Stimulated activated naive CD4-positive, alpha-beta T cell treated with Interleukin-2 at 50 U/mL for 16 hours (primary cell): ENCODE data around the gene USE1.
"Not testable (repeated sequence)": the region's sequence is repeated elsewhere in the genome, so short reads cannot be mapped to it uniquely, and the experiment has no call there.

Experiments
- DNase-seq: peaks from one replicate; lab custom pipeline; 2025; lab: John Stamatoyannopoulos, UW

The USE1 gene, protein sequence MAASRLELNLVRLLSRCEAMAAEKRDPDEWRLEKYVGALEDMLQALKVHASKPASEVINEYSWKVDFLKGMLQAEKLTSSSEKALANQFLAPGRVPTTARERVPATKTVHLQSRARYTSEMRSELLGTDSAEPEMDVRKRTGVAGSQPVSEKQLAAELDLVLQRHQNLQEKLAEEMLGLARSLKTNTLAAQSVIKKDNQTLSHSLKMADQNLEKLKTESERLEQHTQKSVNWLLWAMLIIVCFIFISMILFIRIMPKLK

DNA sequence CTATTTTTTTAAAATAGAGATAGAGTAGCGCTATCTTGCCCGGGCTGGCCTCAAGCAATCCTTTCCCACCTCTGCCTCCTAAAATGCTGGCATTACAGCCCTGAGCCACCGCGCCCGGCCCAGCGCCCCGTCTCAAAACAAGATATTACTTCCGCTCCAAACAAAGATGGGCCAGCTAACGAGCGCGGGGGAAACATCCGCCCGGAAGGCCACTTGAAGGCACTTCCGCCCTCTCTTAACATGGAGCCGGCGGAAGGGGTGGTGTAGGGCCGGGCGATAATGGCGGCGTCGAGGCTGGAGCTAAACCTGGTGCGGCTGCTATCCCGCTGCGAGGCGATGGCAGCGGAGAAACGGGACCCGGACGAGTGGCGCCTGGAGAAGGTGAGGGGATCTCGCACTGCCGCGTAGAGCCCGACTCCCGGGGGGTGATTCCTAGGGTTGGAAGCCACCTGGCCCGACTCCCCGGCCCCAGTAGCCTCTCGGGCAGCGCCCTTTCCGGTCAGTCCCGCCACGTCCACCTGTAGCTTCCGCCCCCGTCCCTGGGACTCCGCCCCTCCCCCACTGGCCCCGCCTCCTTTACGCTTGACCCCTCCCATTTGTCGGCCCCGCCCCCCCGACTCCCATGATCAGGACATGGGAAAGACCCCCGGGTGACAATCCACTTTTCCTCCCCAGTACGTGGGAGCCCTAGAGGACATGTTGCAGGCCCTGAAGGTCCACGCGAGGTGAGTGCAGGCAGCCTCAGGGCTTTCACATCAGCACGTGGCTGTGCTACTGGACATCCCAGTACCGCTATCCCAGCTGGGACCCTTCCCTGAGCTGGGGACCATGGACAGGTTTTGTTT is at the start of gene USE1:
TSS of gene USE1 (plus strand) at position 231 of the 845 bp plus-strand sequence. CDS start at position 280, 49 bp downstream.
- peak; percentile 84 for DNase-seq

DNA sequence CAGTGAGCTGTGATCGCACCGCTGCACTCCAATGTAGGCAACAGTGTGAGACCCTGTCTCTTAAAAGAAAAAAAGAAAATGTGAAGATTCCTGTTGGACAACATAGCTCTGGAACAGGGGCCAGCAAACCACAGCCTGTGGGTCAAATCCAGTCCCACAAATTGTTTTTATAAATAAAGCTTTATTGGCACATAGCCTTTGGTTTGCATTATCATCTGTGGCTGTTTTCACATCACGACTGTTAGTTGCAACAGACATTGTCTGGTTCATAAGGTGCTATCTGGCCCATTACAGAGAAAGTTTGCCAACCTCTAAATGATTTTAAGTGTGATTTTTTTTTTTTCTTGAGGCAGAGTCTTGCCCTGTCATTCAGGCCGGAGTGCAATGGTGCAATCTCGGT is 49.4 kb upstream of the USE1 start:
- DNase-seq: no peak

DNA sequence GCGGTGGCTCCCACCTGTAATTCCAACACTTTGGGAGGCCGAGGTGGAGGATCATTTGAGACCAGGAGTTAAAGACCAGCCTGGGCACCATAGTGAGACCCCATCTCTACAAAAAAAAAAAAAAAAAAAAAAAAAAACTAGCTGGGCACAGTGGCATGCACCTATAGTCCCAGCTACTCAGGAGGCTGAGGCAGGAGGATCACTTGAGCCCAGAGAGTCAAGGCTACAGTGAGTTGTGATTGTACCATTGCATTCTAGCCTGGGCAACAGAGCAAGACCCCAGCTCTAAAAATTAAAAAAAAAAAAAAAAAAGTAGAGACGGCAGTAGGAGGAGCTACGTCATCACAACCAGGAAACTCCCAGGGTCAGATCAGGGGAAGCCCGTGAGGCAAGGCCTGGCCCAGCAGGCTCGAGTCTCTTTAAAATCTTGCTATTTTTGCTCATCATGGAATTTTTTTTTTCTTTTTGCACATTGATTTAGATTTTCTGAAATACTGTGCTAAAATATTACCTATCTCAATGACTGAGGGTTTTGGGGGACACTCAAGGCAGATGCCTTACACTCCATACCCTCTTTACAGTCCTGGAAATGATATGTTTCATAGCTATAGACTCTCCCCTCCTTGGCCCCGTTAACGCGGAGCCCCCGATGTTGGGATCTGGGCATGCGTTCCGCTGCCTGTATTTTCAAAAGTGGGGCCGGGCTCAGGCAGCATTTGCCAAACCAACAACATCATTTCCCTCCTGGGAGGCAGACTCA is 44.4 kb upstream of the USE1 start:
- DNase-seq: no peak

DNA sequence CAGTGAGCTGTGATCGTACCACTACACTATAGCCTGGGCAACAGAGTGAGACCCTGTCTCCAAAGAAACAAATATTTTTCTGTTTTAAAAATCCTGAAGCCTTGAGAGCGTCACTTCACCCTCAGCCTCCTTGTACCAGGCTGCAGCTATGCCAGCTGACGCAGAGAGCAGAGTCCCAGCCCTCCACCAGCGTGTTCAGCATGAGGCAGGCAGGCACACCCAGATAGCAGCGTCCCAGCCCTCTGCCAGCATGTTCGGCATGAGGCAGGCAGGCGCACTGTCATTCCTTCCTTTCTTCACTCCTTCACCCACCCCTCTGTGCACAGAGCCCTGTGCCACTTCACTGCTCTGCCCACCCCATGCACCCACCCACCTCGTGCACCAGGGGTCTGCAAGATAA is 43.3 kb upstream of the USE1 start:
- DNase-seq: no peak

DNA sequence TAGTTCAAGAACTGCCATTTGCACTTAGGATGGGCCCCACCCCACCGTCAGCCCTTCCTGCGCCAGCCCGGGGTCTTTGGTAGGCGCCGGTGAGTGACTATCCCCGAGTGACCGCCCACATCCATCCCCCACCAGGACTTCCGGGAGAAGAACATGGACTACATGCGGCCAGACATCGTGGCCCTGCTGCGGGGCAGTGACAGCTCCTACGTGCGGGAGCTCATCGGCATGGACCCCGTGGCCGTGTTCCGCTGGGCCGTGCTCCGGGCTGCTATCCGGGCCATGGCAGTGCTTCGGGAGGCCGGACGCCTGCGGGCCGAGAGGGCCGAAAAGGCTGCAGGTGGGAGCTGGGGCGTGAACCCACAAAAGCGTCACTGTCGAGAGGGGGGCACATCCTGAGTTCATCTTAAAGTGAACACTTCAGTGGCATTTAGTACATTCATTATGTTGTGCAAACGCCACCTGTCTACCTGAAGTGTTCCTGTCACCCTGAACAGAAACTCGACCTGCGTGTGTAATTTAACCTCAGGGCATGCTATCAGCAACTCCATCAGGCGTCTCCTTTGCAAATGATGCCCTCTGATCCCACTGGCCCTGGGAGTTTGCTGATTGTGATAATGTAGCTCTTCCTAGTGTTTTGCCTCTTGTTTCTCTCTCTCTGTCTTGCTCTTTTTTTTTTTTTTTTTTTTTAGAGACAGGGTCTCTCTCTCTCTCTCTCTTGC is 42.4 kb upstream of the USE1 start:
- no peak for DNase-seq

DNA sequence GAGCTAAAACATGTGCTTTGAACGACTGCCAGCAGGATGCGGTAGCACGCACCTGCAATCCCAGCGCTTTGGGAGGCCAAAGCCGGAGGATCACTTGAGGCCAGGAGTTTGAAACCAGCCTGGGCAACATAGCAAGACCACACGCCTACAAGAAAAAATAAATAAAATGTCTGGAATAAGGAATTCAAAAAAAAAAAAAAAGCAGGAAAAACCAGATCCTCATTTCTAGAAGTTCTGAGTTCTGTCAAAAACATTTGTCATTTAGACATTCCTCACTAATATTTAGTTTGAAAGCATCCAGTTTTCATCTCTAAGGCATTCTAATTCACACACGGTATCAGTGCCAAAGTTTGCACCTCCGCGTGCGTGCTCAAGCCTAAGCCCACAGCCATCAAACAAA is 36.9 kb upstream of the USE1 start:
- no peak for DNase-seq

DNA sequence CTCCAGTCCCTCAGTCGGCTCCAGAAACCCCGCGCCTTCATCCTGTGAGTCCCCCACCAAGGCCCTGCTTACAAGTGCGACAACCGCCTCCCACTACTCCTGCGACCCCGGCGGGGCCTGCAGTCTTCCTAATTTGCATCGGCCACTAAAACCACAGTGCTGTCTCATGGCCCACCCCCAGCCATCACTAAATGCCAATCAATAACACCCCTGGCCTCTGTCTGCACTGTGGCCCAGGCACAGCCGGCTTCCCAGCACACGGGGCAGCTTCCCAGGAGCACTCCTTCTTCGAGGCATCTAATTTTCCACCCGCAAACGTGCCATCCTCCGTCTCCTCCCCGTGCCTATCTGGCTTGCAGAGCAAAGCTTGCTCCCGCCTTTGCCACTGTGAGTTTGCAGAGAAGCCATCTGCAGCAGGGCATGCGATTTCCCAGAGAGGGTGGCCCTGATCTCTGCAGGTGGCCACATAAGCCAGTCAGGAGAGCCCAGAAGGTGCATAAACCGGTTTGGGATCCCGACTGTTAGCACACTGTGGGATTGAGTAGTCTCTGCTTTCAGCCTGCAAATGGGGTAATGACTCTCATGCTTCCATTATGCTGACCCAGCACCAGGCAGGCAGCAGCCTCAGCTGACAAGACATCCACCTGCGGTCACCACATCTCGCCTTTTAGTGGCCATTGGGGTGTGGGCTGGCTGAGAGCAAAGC is 34.0 kb upstream of the USE1 start:
- DNase-seq: no peak

DNA sequence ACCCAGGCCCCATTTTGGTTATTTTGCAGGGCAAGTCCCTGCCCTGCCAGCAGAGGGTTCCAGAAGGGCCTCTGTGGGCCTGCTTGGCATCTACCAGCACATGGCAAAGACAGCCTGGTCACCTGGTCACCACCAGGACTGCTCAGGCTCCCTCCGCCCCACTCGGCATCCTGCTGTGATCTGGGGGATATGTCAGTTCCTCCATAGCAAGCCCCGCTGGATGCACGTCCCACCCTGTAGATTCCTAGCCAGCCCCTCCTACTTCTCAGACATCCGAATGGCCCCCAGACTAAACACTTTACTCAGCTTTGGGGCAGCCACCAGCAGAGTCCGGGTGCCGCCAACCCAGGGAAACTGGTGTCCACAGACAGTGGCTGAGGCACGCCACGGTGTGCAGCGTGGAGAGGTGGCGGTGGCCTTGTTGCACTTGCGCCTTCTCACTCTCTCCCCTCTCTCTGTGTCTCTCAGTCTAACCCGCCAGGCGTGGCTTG is 31.8 kb upstream of the USE1 start:
- no peak for DNase-seq

DNA sequence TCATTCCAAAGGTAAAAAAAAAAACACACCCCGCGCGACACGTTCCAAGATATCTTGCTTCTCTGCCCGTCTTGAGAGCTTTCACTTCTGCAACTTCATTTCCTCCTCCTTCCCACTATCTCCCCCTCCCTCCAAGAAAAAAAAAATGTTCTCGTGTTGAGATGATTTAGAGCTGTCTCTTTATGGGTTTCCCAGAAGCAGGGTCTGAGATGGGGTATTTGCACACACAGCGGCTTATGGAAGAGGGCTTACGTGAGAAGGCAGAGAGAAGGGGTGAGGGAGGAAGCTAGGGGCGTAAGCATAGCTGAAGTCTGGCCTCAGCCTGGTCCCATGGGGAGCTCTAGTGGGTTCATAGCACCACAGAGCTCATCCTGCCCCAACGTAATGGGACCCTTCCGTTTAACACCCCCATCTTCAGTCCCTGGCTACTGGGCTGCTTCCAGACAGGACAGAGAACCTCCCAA is 31.3 kb upstream of the USE1 start:
- peak; percentile 5 for DNase-seq

DNA sequence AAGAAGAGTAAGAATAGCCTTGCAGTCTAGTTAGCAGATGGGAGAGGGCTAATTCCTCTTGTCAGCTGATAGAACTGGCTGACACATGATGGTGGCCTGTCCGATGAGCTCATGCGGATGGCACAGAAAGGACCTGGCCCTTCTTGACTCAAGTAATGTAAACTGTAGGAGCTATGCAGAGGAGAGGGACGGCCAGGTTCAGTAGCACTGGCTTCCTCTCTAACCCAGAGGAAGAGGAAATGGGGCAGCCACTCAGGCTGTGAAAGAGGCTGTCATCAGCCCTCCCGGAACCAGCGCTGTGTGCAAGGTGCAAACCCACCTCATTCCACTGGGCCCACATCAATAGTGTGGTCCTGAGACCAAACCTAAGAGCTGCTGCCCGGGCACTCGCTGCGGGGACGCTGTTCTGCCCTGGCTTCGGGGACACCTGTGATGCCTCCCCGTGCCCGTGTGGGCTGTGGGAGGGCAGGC is 30.8 kb upstream of the USE1 start:
- DNase-seq: peak; percentile 19

DNA sequence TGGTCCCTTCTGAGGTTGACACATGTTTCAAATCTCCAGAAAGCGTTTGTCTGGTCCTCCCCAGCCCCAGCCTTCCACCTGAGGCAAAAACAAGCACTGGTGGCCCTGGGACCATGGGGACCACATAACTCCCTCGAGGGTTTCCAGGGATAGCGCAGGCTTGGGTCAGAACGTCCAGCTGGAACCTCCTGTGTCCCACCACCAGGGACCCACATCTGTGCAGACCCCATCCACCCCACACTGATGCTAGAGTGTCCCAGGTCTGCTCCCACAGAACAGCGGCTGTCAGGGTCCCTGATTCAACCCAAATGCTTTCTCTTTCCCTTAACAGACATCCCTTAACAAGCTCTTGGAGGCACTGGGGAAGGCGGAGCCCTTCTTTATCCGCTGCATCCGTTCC is 29.6 kb upstream of the USE1 start:
- no peak for DNase-seq

DNA sequence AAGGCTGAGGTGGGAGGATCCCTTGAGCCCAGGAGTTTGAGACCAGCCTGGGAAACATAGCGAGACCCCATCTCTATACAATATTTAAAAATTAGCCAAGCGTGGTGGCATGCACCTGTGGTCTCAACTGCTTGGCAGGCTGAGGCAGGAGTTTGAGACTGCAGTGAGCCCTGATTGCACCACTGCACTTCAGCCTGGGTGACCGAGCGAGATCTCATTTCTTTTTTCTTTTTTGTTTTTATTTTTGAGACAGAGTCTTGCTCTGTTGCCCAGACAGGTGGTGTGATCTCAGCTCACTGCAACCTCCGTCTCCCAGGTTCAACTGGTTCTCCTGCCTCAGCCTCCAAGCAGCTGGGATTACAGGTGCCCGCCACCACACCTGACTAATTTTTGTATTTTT is 23.4 kb upstream of the USE1 start:
- not testable (repeated sequence) for DNase-seq

DNA sequence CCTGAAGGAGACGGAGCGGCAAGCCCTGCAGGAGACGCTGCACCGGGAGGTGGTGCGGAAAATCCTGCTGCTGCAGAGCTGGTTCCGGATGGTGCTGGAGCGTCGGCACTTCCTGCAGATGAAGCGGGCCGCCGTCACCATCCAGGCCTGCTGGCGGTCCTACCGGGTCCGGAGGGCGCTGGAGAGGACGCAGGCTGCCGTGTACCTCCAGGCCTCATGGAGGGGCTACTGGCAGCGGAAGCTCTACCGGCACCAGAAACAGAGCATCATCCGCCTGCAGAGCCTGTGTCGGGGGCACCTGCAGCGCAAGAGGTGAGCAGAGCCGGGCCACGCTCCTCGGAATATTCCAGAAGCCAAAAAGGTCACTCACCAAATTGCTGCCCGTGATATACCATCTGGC is 22.4 kb upstream of the USE1 start:
- no peak for DNase-seq

DNA sequence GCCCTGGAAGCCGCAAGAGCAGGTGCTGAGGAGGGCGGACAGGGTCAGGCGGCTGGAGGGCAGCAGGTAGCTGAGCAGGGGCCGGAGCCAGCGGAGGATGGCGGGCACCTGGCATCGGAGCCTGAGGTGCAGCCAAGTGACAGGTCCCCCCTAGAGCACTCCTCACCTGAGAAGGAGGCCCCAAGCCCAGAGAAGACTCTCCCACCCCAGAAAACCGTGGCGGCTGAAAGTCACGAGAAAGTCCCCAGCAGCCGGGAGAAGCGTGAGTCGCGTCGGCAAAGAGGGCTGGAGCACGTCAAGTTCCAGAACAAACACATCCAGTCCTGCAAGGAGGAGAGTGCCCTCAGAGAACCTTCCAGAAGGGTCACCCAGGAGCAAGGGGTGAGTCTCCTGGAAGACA is 20.5 kb upstream of the USE1 start:
- no peak for DNase-seq

DNA sequence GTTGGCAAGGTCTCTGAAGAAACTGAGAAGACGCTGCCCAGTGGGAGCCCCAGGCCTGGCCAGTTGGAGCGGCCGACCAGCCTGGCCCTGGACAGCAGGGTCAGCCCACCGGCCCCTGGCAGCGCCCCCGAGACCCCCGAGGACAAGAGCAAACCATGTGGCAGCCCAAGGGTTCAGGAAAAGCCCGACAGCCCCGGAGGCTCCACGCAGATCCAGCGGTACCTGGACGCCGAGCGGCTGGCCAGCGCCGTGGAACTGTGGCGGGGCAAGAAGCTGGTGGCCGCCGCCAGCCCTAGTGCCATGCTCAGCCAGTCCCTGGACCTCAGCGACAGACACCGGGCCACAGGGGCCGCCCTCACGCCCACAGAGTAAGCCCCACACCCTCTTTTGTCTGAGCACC is 20.1 kb upstream of the USE1 start:
- DNase-seq: no peak

DNA sequence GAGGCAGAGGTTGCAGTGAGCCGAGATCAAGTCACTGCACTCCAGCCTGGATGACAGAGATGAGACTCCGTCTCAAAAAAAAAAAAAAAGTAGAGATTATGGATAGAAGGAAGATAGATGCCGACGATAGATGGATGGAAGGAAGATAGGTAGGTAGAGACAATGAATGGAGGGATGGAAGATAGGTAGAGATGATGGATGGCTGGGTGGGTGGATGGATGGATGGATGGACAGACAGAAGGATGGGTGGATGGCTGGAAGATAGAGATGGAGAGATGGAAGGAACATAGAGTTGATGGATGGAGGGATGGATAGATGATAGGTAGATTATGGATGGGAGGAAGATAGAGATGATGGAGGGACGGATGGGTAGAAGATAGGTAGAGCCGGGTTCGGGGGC is 18.5 kb upstream of the USE1 start:
- no peak for DNase-seq

DNA sequence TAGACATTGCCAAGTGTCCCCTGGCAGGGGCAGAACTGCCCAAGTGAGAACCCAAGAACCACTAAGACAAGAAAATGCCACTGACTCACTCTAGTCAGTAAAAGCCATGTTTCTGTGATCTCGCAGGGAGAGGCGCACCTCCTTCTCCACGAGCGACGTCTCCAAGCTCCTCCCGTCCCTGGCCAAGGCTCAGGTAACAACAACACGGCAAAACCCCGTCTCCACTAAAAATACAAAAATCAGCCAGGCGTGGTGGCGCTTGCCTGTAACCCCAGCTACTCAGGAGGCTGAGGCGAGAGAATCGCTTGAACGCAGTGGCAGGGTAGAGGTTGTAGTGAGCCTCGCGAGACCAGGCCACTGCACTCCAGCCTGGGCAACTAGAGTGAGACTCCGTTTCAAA is 17.5 kb upstream of the USE1 start:
- DNase-seq: no peak

DNA sequence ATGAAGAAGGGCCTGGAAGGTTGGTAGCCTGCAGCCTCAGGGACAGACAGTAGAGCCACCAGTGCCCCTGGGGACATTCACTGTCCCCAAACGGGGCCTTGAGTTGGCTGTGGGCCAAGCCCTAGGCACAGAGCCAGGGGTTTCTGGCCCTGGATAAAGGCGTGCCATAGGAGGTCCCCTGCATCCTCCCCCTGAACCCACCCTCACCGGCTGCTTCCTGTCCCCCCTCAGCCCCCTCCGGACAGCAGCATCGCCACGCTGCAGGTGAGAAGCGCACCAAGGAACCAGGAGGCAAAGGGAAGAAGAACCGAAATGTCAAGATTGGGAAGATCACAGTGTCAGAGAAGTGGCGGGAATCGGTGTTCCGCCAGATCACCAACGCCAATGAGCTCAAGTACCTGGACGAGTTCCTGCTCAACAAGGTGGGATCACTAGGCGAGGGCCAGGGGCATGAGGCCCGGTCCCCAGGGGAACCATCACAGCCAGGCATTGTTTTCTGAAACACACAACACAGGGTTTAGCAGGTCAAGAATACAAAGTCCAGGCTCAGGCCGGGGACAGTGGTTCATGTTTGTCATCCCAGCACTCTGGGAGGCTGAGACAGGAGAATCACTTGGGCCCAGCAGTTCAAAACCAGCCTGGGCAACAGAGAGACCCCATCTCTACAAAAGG is 14.6 kb upstream of the USE1 start:
- DNase-seq: no peak

DNA sequence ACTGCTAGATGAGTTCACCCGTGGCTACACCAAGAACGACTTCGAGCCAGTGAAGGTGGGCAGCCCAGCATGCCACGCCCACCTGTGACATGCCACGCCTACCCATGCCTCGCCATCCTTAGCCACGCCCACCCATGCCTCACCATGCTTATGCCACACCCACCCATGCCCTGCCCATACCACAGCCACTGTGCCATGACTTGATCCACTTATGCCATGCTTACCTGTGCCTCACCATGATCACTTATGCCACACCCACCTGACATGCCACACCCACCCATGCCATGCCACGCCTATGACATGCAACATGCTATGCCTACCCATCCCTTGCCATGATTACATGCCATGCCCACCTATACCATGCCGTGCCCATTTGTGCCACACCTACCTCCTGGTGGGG is 12.9 kb upstream of the USE1 start:
- DNase-seq: no peak

DNA sequence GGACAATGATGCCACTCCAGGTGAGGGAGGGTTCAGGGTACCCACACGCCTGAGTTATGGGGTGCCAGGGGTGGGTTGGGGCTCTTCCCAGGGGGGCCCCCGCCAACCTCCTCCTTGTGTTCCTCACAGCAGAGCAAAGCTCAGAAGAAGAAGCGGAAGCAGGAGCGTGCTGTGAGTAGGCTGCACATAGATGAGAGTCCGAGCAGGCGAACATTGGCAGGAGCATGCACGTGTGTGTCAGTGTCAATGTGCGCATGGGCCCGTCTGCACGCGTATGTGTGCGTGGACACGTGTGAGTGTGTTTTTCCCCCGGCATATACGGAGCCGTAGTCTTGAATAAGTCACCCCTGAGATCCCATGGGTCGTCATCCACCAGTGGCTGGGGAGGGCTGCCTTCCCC is 12.4 kb upstream of the USE1 start:
- no peak for DNase-seq
